IPS-18a (cell line): Measurements from ENCODE around the gene UMODL1.
A peak's percentile ranks its signal among the peaks of the same experiment; 100 is the strongest.

ENCODE experiments used
- H3K27ac ChIP-seq: one replicate; pipeline ENCODE4 v1.5.1; 2013; ENCODE audit warnings: low read length
- H3K27me3 ChIP-seq: one replicate; pipeline ENCODE4 v1.6.1; 2013; ENCODE audit warnings: mild to moderate bottlenecking, low read length; ENCODE audit not compliant: control insufficient read depth, insufficient read depth
- H3K36me3 ChIP-seq: one replicate; pipeline ENCODE4 v1.6.1; 2013; ENCODE audit warnings: low read depth, low read length; ENCODE audit not compliant: control insufficient read depth
- H3K4me1 ChIP-seq: one replicate; pipeline ENCODE4 v1.6.1; 2013; ENCODE audit warnings: low read depth, low read length; ENCODE audit not compliant: control insufficient read depth
- H3K4me3 ChIP-seq: one replicate; pipeline ENCODE4 v1.5.1; 2013; ENCODE audit warnings: low read length
- H3K9ac ChIP-seq: one replicate; pipeline ENCODE4 v1.6.1; 2013; ENCODE audit warnings: mild to moderate bottlenecking, low read length, moderate library complexity
- H3K9me3 ChIP-seq: one replicate; pipeline ENCODE4 v1.6.1; 2013; ENCODE audit warnings: low read depth, low read length; ENCODE audit not compliant: control insufficient read depth

Gene UMODL1

GRCh38 chr21:42071146-42071737 lies at the start of gene UMODL1:
UMODL1 (plus strand) TSS chr21:42071317; CDS start chr21:42071317, 0 bp downstream.
- Histone ChIP-seq H3K9ac (no peak within 1 kb of the TSS), H3K4me3 (no peak within 1 kb of the TSS), H3K36me3 (no peaks in the 10 kb centered on the region), H3K27me3 (no peaks in the 10 kb centered on the region), H3K9me3 (no peaks in the 10 kb centered on the region), H3K4me1 (no peaks in the 10 kb centered on the region), H3K27ac (no peak within 1 kb of the TSS)

GRCh38 chr21:42021371-42022090 lies 49.6 kb upstream of the UMODL1 start:
- H3K9ac ChIP-seq: peak overlapping the region; percentile 43
- peak overlapping the region; percentile 15 for H3K27ac ChIP-seq
- H3K4me3 ChIP-seq: peak overlapping the region; percentile 39
- H3K4me1 ChIP-seq: peaks cover 15% of the 10 kb centered on the region
- no peaks in the 10 kb centered on the region for H3K36me3 ChIP-seq
- H3K9me3 ChIP-seq: no peaks in the 10 kb centered on the region
- peaks cover 17% of the 10 kb centered on the region for H3K27me3 ChIP-seq

- H3K27ac ChIP-seq: peak overlapping the region; percentile 15
- H3K4me3 ChIP-seq: peak overlapping the region; percentile 39
- H3K27me3 ChIP-seq: peaks cover 17% of the 10 kb centered on the region
These were observed 49.1 kb upstream of the UMODL1 start for GRCh38 chr21:42022091-42022430.

GRCh38 chr21:42022906-42023305 lies 48.2 kb upstream of the UMODL1 start:
- H3K4me1 ChIP-seq: peaks cover 15% of the 10 kb centered on the region
- H3K9me3 ChIP-seq: no peaks in the 10 kb centered on the region
- no peaks in the 10 kb centered on the region for H3K36me3 ChIP-seq
- H3K9ac ChIP-seq: no peak overlapping the region
- H3K27me3 ChIP-seq: peaks cover 17% of the 10 kb centered on the region
- H3K4me3 ChIP-seq: no peak overlapping the region
- no peak overlapping the region for H3K27ac ChIP-seq

More at GRCh38 chr21:42022091-42022430, 49.1 kb upstream of the UMODL1 start:
- Histone ChIP-seq H3K4me1 (peaks cover 15% of the 10 kb centered on the region), H3K9me3 (no peaks in the 10 kb centered on the region), H3K36me3 (no peaks in the 10 kb centered on the region), H3K9ac (peak overlapping the region; percentile 43)

- H3K27me3 ChIP-seq: peaks cover 15% of the 10 kb centered on the region
- H3K36me3 ChIP-seq: no peaks in the 10 kb centered on the region
- no peak overlapping the region for H3K9ac ChIP-seq
- H3K27ac ChIP-seq: no peak overlapping the region
- peaks cover 15% of the 10 kb centered on the region for H3K4me1 ChIP-seq
- no peak overlapping the region for H3K4me3 ChIP-seq
- H3K9me3 ChIP-seq: no peaks in the 10 kb centered on the region
These were observed 45.6 kb upstream of the UMODL1 start for GRCh38 chr21:42025376-42026081.

- no peak overlapping the region for H3K9ac ChIP-seq
These were observed 45.1 kb upstream of the UMODL1 start for GRCh38 chr21:42026082-42026435.

GRCh38 chr21:42027085-42027821 lies 43.9 kb upstream of the UMODL1 start:
- Histone ChIP-seq H3K4me3 (no peak overlapping the region), H3K9ac (no peak overlapping the region), H3K9me3 (no peaks in the 10 kb centered on the region), H3K36me3 (no peaks in the 10 kb centered on the region), H3K4me1 (peaks cover 4% of the 10 kb centered on the region), H3K27me3 (no peaks in the 10 kb centered on the region), H3K27ac (no peak overlapping the region)

More at GRCh38 chr21:42026082-42026435, 45.1 kb upstream of the UMODL1 start:
- Histone ChIP-seq H3K27ac (no peak overlapping the region), H3K9me3 (no peaks in the 10 kb centered on the region), H3K4me3 (no peak overlapping the region), H3K4me1 (peaks cover 15% of the 10 kb centered on the region), H3K27me3 (peaks cover 10% of the 10 kb centered on the region), H3K36me3 (no peaks in the 10 kb centered on the region)

- H3K27ac ChIP-seq: no peak overlapping the region
- H3K9me3 ChIP-seq: no peaks in the 10 kb centered on the region
- H3K9ac ChIP-seq: no peak overlapping the region
- no peak overlapping the region for H3K4me3 ChIP-seq
- no peaks in the 10 kb centered on the region for H3K27me3 ChIP-seq
- no peaks in the 10 kb centered on the region for H3K4me1 ChIP-seq
- no peaks in the 10 kb centered on the region for H3K36me3 ChIP-seq
These were observed 43.0 kb upstream of the UMODL1 start for GRCh38 chr21:42027822-42028765.

- Histone ChIP-seq H3K4me1 (no peaks in the 10 kb centered on the region), H3K27ac (no peak overlapping the region), H3K36me3 (no peaks in the 10 kb centered on the region), H3K4me3 (no peak overlapping the region), H3K9ac (no peak overlapping the region), H3K27me3 (no peaks in the 10 kb centered on the region), H3K9me3 (no peaks in the 10 kb centered on the region)
These were observed 42.2 kb upstream of the UMODL1 start for GRCh38 chr21:42028766-42029425.

- Histone ChIP-seq H3K27ac (no peak overlapping the region), H3K9ac (no peak overlapping the region), H3K36me3 (no peaks in the 10 kb centered on the region), H3K9me3 (no peaks in the 10 kb centered on the region), H3K27me3 (no peaks in the 10 kb centered on the region), H3K4me3 (no peak overlapping the region), H3K4me1 (no peaks in the 10 kb centered on the region)
These were observed 40.8 kb upstream of the UMODL1 start for GRCh38 chr21:42030311-42030710.
